ENCODE measurements around the gene ZFPL1.

- TF ChIP-seq YY1 (IDR thresholded peaks at IDR 0.05; ENCODE audit: low read depth), result no peak
- no peak for TF ChIP-seq FOXM1 (IDR thresholded peaks at IDR 0.05; ENCODE audit: borderline replicate concordance, low read depth)
- TF ChIP-seq NFIC (IDR thresholded peaks at IDR 0.05), result no peak
- TF ChIP-seq EP300 (IDR thresholded peaks at IDR 0.05; ENCODE audit: borderline replicate concordance), result no peak
- TF ChIP-seq CREB1 (IDR thresholded peaks at IDR 0.05; ENCODE audit: low read depth), result no peak
- TF ChIP-seq CEBPB (IDR thresholded peaks at IDR 0.05), result no peak
- TF ChIP-seq TEAD4 (IDR thresholded peaks at IDR 0.05), result no peak
- TF ChIP-seq REST (IDR thresholded peaks at IDR 0.05; ENCODE audit: low read depth), result no peak
- no peak for TF ChIP-seq TAF1 (IDR thresholded peaks at IDR 0.05; ENCODE audit: low read depth)
- TF ChIP-seq MAX (IDR thresholded peaks at IDR 0.05), result no peak
- no peak for TF ChIP-seq TCF12 (IDR thresholded peaks at IDR 0.05; ENCODE audit: low read depth)
- TF ChIP-seq USF1 (IDR thresholded peaks at IDR 0.05), result no peak
- TF ChIP-seq RAD21 (IDR thresholded peaks at IDR 0.05; ENCODE audit: low read depth), result no peak
These were observed 51.7 kb downstream of the ZFPL1 start for GRCh38 chr11:65135633-65136145.
